NCI-H1436 treated with DMSO at 0.1 percent for 48 hours (cell line): Measurements from ENCODE around the gene PDPN.

Source experiments
- DNase-seq: peaks from one replicate; lab custom pipeline; 2025; lab: John Stamatoyannopoulos, UW

The PDPN gene

GRCh38 chr1:13577846-13578245 is 5.8 kb upstream of the PDPN start:
- DNase-seq: no peak

- DNase-seq: no peak
Measured at GRCh38 chr1:13581446-13581845, 2.2 kb upstream of the PDPN start.

DNA sequence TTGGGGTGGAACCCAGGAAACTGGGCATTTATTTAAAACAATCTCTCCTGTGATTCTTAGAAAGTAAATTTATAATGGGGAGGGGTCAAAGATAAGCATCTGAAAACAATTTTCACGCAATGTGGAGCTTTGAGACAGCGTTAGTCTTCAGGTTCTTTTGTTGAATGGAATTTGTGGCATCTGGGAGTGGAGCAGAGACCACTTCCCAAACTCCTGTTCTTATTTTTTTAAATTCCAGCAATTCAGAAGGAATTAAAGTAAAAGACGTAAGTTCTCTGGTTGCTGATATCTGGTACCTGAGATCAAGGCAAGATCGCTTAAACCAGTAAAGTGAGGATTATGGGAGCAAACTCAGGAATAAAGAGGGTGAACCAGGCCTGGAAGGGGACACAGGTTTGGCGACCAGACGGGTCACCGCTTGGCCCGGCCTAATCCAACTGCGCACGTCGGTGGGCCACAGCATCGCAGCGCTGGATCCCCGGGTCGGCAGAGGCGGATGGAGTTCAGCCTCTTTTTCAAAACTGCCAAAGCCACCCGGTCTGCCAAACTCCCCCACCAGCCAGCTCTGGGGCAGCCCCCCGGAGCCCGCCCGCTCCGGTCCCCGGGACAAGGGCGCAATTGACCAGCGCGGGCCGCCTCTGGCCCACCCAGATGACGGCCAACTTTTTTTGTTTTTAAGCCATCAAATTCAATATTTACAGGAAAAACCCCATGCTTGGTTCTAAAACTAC is 754 bp upstream of the PDPN start:
- DNase-seq: no peak

DNA sequence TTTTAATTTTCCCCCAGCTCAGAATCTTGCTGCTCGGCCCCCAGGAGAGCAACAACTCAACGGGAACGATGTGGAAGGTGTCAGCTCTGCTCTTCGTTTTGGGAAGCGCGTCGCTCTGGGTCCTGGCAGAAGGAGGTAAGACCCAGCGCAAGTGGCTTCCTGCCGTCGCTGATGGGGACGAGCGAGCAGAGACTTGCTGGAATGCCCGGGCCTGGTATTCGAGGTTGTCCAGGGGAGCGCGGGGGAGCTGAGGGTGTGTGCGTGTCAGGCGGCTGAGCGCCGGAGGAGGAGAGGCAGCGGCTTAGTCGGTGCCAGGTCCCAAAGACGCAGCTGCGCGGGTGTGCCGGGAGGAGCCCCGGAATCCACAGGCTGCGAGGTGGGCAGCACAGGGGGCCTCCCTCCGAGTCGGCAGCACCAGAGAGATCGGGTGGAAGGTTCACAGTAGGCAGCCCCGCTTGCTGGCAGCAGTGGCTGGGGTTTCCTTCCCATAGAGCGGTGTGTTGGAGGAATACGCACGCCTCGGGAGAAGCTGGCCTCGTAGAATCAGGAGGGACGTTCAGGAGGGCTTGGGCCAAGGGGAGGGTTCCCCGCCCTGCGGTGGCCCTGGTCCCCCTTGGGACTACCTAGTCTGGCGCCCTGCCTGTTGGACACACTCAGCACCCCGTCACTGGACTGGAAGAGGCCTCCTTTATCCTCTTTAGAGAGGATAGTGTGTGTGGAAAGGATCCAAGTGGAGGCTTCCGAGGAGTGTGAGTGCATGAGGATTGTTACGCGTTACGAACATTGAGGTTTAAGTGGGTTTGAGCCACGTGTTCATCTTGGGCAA is 547 bp downstream of the PDPN start:
- DNase-seq: no peak

GRCh38 chr1:13584876-13585611 is 1.4 kb downstream of the PDPN start:
- DNase-seq: no peak

DNA sequence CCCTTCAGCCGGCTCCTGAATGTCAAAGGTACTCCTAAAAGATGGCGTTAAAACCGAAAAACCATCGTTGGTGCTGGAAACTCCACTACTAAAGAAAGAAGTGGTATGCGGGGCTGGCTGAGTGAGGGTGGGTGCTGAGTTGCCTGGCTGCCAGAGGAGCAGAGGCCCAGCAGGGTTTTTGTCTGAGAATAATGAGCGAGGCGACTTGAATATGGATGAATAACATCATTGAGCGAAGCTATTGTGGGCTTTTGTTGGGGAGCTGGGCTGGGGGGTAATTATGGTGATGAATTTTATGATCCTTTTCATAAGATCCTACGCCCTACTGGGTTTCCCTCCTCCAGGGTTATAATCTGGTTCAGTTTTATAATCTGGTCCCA is 2.0 kb downstream of the PDPN start:
- no peak for DNase-seq

DNA sequence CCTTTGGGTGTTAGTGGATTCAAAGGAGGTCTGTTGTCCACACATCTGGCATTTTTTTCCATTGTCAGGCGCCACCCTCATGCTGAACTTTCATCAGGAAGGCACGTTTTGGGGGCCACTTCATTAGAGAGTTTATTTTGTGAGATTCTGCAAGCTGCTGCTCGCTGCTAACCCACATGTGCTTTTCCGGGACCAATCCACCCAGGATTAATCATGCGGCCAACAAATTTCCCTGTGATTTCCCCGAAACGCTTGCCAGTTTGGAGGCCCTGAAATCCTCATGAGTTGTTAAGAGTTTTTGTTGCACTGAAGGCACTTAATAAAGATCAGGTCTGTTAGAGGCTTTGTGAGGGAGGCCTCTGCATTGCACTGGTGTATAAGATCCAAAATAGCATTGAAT is 2.4 kb downstream of the PDPN start:
- no peak for DNase-seq

GRCh38 chr1:13587256-13588030 is 3.8 kb downstream of the PDPN start:
- no peak for DNase-seq

GRCh38 chr1:13588946-13589796 is 5.5 kb downstream of the PDPN start:
- DNase-seq: no peak

- DNase-seq: no peak
Measured at GRCh38 chr1:13590486-13590885, 6.9 kb downstream of the PDPN start.

- DNase-seq: no peak
Measured at GRCh38 chr1:13593511-13594131, 10.0 kb downstream of the PDPN start.

DNA sequence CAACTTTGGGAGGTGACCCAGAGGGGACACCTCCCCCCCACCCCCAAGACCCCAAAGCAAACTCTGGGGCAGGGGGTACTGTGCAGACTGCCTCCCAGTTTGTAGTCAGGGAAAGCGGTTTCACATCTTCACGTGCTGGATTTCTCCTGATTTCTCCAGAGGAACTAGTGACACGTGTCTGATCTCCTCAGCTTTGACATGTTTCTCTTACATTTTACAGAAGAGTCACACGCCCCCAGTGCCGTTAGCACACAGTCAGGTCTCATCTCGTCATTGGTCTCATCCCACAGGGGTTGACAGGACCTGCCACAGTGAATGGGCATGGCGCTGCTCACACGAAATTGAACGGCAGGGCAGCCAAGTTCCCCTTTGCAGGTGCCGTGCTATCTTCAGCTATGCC is 11.8 kb downstream of the PDPN start:
- DNase-seq: no peak

GRCh38 chr1:13597166-13597565 is 13.5 kb downstream of the PDPN start:
- no peak for DNase-seq

- DNase-seq: no peak
Measured at GRCh38 chr1:13600762-13601453, 17.3 kb downstream of the PDPN start.

DNA sequence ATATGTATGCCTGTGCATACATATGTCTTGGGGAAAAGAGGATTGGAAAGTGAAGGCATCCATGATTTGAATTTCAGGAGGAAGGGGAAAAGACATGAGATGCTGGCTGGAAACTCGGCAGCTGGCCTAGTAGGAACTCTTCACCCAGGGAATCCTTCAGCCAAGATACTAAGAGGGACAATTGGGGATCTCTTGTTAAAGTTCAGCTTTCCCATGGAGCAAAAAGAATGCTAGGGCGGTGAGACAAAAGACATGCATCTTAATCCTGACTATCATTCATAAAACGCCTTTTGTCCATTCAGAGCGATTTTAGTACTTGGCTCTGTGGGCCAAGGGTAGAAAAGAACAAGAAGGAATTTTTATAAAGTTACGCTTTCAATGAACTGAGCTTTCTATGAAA is 20.5 kb downstream of the PDPN start:
- no peak for DNase-seq

- DNase-seq: no peak
Measured at GRCh38 chr1:13604721-13605120, 21.1 kb downstream of the PDPN start.

DNA sequence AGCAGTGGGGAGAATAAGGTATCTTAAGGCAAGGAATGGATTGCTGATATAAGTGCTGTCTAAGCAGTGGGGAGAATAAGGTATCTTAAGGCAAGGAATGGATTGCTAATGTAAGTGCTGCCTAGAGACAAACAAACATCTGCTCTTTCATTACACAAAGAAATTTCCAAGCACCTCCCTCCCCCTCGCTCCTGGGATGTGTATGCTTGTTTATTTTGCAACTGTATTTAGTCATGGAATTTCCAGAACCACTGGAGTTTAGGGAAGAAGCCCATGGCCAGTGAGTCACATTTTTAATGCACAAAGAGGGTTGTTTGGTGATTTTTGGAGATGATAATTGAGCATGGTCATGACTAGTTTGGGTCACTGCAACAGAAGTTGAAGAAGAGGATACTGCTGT is 21.5 kb downstream of the PDPN start:
- no peak for DNase-seq

DNA sequence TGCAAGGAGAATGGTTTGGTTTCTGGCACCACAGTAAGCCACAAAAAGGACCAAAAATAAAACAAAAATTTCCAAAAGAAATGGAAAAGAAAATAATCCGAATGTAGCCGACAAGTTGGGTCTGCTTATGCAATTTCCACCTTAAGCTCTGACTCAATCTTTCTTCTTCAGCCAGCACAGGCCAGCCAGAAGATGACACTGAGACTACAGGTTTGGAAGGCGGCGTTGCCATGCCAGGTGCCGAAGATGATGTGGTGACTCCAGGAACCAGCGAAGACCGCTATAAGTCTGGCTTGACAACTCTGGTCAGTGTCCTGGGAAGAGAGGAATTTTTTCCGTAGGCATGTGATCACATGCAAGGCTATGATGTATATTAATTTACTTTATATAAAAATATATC is 23.4 kb downstream of the PDPN start:
- DNase-seq: no peak

GRCh38 chr1:13616234-13616633 is 32.6 kb downstream of the PDPN start:
- no peak for DNase-seq

DNA sequence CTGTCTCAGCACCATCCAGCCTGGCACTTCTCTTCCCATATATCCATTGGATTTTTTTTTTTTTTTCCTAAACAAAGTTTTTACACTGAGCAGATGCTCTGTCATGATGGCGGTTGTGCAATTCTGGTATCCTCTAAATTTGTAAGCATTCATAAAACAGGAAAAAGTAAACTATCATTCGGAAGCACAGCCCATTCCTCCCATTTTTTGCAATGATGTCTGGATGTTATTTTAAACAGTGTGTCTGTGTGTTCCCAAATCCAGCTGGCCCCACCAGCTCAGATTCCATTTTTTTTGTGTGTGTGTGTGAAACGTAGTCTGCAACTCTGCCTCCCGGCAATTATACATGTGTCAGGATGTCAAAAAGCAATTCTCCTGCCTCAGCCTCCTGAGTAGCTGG is 33.5 kb downstream of the PDPN start:
- DNase-seq: no peak
